Ectodermal cell (in vitro differentiated cells): Measurements from ENCODE around the gene TPTE2.

Experiments used
- H3K27ac ChIP-seq: 2 replicates; pipeline ENCODE4 v1.7.0; 2013; ENCODE audit warnings: mild to moderate bottlenecking, low read depth, low read length; ENCODE audit not compliant: insufficient read depth, poor library complexity, severe bottlenecking
- H3K27me3 ChIP-seq: 2 replicates; pipeline ENCODE4 v1.7.0; 2013; ENCODE audit warnings: mild to moderate bottlenecking, low read length; ENCODE audit not compliant: insufficient read depth, control insufficient read depth, poor library complexity, severe bottlenecking
- H3K36me3 ChIP-seq: one replicate; pipeline ENCODE4 v1.7.0; 2013; ENCODE audit warnings: low read length; ENCODE audit not compliant: control insufficient read depth, insufficient read depth
- H3K4me1 ChIP-seq: one replicate; pipeline ENCODE4 v1.7.0; 2013; ENCODE audit warnings: low read length; ENCODE audit not compliant: control insufficient read depth, insufficient read depth
- H3K4me3 ChIP-seq: 2 replicates; pipeline ENCODE4 v1.7.0; 2013; ENCODE audit warnings: low read depth, low read length, control low read depth; ENCODE audit not compliant: insufficient read depth
- H3K9me3 ChIP-seq: 2 replicates; pipeline ENCODE4 v1.7.0; 2013; ENCODE audit warnings: mild to moderate bottlenecking, low read length, moderate library complexity; ENCODE audit not compliant: control insufficient read depth
- WGBS, 2 experiments: methylation state at CpG; one replicate each; pipeline ENCODE4 v1.1.7; 2013; ENCODE audit warnings: missing lambda C conversion rate in 2 of 2; 5-methylcytosine and 5-hydroxymethylcytosine counted together

The TPTE2 gene

DNA sequence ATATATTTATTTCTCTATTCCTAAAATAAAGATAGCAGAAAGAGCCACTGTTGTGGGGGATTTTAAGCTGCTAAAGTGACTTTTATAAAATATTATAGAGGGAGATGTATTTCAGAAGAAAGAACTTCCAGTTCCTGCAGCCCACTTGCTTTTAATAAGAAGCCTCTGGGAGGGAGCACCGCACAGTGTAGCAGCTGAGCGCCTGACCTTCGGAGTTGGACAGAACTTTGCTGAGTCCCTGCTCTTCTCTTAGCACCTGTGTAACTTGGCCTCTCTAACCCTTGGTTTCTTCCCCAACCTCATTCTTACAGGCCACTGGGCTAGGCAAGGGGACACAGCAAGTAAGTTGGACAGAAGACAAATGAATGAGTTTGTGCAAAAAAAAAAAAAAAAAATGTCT is 34.8 kb upstream of the TPTE2 start:
- H3K27ac ChIP-seq, result no peak overlapping the region
- peaks cover 4% of the 10 kb centered on the region for H3K9me3 ChIP-seq
- 92 to 93% methylated on average over 3 of the region's 3 CpGs for WGBS, 2 experiments
- H3K4me3 ChIP-seq, result no peak overlapping the region
- H3K27me3 ChIP-seq, result no peaks in the 10 kb centered on the region
- no peaks in the 10 kb centered on the region for H3K4me1 ChIP-seq
- H3K36me3 ChIP-seq, result no peaks in the 10 kb centered on the region

DNA sequence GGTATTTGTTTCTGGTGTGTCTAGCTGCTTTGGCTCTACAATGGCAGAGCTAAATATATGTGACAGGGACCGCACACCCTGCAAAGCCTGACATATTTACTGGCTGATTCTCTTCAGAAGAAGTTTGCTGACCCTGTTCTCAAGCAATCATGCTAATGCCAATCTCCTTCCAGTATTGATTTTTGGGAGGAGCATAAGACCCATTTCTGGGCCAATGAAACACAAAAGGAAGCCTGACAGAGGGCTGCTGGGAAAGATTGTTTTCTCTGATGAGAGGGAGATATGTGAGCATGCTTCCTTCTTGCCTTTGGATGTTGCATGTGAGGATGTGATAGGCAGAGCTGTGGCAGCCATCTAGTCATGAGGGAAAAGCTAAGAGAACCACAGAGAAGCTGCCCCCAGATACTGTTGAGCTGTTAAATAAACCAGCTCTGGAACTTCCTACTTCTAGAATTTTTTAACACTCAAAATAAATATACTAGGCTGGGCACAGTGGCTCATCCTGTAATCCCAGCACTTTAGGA is 31.4 kb upstream of the TPTE2 start:
- Histone ChIP-seq H3K36me3 (no peaks in the 10 kb centered on the region), H3K4me3 (no peak overlapping the region), H3K9me3 (peaks cover 6% of the 10 kb centered on the region), H3K27ac (no peak overlapping the region), H3K27me3 (no peaks in the 10 kb centered on the region), H3K4me1 (no peaks in the 10 kb centered on the region)
- WGBS, 2 experiments, result 93% methylated on average over 1 of the region's 1 CpG

DNA sequence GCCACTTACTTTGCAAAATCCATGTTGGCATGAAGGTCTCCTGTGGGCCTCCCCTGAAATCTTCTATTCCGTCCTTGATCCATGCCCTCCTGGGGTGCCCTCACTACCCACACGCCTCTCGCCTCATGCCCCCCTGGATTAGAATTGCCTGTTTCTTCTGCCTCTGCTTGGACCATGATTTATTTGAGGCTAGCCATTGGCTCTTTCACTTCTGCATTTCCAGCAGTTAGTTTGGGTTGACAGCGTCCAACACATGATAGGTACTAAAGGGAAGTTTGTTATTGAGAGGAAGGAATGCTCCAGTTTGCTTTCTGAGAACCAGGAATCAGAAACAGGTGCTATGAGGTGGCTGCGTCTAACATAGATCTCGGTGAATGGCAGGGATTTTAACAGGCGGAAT is 30.5 kb upstream of the TPTE2 start:
- 75 to 77% methylated on average over 7 of the region's 7 CpGs for WGBS, 2 experiments
- Histone ChIP-seq H3K36me3 (no peaks in the 10 kb centered on the region), H3K27ac (no peak overlapping the region)

DNA sequence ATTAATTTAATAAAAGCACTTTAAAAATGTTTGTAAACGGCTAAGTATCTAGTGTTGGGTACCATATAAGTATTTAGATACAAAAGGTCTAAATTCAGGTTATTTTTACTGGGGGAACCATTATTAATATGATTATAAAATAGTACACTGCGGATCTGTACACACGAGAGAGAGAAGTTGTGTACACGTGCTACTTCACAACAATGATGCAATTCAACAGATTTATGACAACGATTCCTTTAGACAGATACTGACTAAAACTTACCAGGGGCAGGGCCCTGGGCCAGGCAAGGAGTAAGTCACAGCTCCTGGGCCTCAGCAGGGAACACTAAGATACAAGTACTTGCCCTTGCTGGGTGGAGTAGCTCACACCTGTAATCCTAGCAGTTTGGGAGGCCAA is 29.1 kb upstream of the TPTE2 start:
- no peaks in the 10 kb centered on the region for H3K36me3 ChIP-seq
- no peak overlapping the region for H3K4me3 ChIP-seq
- peaks cover 4% of the 10 kb centered on the region for H3K9me3 ChIP-seq
- 70 to 76% methylated on average over 4 of the region's 5 CpGs for WGBS, 2 experiments
- H3K27ac ChIP-seq, result no peak overlapping the region
- no peaks in the 10 kb centered on the region for H3K4me1 ChIP-seq
- H3K27me3 ChIP-seq, result no peaks in the 10 kb centered on the region

More for the DNA sequence above, 30.5 kb upstream of the TPTE2 start:
- no peak overlapping the region for H3K4me3 ChIP-seq
- H3K9me3 ChIP-seq, result peaks cover 4% of the 10 kb centered on the region
- H3K27me3 ChIP-seq, result no peaks in the 10 kb centered on the region
- no peaks in the 10 kb centered on the region for H3K4me1 ChIP-seq

DNA sequence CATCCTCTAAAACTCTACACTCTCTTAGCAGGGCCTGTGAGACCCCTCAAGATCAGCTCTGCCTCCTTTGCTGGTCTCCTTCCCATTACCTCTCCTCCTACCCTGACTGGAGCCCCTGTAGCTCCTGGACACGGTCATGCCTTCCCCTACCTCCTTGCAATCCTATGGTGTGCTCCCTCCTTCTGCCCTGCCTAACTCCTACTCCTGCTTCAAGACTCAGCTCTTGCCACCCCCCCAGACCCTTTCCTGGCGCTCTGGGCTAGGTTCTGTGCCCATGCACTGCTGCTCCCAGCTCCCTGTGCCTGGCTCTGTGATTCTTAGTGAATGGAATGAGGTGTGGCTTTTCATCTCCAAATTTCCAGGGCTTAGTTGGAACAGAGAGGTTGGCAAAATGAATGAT is 28.0 kb upstream of the TPTE2 start:
- Histone ChIP-seq H3K27me3 (no peaks in the 10 kb centered on the region), H3K4me3 (no peak overlapping the region), H3K4me1 (no peaks in the 10 kb centered on the region), H3K9me3 (peaks cover 4% of the 10 kb centered on the region), H3K27ac (no peak overlapping the region), H3K36me3 (no peaks in the 10 kb centered on the region)
- WGBS, 2 experiments, result 25 to 42% methylated on average over 2 of the region's 2 CpGs

DNA sequence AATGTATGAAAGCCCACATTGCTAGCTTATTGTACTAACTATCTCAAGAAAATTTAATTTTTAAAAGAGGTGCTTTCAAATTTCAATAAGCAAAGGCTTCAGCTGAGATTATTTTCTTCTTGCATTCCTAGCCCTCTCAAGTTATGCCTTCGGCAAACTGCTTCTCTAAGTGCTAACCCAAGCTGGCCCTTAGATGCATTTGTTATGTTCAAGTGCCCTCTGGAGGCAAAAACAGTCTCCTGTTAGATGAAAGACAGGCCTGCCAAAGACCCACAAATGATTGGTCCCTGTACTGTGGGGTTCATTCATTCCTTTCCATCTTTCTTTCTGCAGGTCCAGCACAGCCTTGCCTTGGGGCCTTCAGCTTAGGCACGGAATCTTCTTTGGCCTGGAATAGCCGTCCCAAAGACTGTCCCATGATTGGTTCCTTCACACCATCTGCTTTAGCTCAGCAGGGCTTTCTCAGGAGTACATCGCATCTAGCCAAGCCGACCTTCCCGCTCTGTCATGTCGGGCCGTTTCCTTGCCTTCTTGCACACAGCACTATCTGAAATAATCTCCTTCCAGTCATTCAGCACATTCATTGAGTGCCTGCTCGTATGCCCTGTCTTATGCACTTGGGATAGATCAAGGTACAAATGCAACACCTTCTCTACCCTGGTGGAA is 26.4 kb upstream of the TPTE2 start:
- Histone ChIP-seq H3K27me3 (no peaks in the 10 kb centered on the region), H3K4me3 (no peak overlapping the region), H3K36me3 (no peaks in the 10 kb centered on the region), H3K9me3 (peaks cover 9% of the 10 kb centered on the region), H3K4me1 (no peaks in the 10 kb centered on the region), H3K27ac (no peak overlapping the region)
- WGBS, 2 experiments, result 82 to 83% methylated on average over 9 of the region's 9 CpGs

DNA sequence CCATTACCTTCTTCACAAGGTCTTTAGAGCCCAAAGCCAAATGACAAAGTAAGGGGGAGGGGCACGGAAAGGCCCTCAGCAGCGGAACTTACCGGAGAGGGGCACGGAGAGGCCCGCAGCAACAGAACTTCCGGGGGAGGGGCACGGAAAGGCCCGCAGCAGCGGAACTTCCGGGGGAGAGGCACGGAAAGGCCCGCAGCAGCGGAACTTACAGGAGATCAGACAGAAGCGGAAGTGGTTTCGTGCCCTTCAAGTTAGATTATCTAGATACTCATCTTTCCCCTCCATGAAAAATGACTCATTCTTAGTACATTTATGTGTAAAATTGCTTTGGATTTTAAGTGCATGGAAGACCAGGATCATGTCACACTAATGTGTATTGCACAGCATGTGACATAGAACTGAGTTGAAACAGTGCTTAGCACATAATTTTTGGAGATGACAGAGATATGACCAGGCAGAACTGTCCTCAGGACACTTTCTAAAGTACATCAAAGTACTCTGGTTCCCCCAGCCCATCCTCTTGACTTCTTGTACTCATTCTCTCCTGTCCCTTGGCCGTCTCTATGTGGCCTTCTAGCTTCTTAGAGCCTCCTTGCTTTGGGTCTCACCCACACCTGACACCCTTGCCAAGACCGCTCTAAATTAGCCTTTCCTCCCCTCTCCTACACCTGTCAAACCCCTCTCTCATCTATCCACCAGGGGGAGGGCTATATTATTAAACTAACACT is 25.7 kb upstream of the TPTE2 start:
- H3K27me3 ChIP-seq, result no peaks in the 10 kb centered on the region
- H3K9me3 ChIP-seq, result peaks cover 7% of the 10 kb centered on the region
- H3K4me3 ChIP-seq, result no peak overlapping the region
- no peaks in the 10 kb centered on the region for H3K36me3 ChIP-seq
- H3K27ac ChIP-seq, result no peak overlapping the region
- WGBS, 2 experiments, result 75 to 76% methylated on average over 17 of the region's 17 CpGs
- no peaks in the 10 kb centered on the region for H3K4me1 ChIP-seq

DNA sequence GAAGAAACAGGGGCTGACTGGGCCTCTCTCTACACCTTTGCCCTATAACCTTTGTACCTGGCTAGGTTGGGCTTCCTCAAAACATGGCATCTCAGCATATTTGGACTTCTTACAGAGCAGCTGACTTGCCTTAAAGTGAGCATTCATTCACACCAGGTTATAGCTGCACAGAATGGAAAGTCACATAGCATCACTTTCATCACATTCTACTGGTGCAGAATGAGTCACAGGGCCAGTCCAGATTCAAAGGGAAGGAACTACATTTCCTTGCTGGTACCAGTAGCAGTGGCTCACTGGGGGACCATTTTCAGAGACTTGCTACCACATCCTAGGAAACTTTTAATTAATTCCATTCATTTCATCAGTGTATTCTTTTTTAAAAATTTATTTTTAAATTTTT is 20.3 kb upstream of the TPTE2 start:
- Histone ChIP-seq H3K36me3 (no peaks in the 10 kb centered on the region), H3K27me3 (no peaks in the 10 kb centered on the region), H3K4me3 (no peak overlapping the region), H3K27ac (no peak overlapping the region), H3K4me1 (no peaks in the 10 kb centered on the region), H3K9me3 (peaks cover 19% of the 10 kb centered on the region)

DNA sequence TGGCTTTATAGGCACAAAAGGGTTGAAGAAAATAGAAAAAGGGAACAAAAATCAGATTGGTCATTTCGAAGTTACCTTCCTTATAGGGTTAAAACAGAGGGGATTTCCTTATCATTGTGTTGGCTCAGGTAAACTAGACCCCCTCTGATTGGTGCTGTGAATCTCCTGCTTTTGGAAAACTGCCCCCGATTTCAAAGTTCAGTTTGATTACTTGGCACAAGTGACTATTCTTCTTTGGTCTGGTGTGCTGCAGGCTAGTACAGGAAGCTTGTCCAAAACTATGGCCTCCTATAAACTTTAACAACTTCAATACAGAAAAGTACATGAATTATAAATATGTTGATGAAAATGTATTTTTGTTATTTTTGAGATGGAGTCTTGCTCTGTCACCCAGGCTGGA is 13.9 kb upstream of the TPTE2 start:
- Histone ChIP-seq H3K27me3 (no peaks in the 10 kb centered on the region), H3K4me3 (no peak overlapping the region), H3K36me3 (no peaks in the 10 kb centered on the region), H3K27ac (no peak overlapping the region), H3K4me1 (no peaks in the 10 kb centered on the region), H3K9me3 (peaks cover 8% of the 10 kb centered on the region)
- 48 to 54% methylated on average over 2 of the region's 2 CpGs for WGBS, 2 experiments

DNA sequence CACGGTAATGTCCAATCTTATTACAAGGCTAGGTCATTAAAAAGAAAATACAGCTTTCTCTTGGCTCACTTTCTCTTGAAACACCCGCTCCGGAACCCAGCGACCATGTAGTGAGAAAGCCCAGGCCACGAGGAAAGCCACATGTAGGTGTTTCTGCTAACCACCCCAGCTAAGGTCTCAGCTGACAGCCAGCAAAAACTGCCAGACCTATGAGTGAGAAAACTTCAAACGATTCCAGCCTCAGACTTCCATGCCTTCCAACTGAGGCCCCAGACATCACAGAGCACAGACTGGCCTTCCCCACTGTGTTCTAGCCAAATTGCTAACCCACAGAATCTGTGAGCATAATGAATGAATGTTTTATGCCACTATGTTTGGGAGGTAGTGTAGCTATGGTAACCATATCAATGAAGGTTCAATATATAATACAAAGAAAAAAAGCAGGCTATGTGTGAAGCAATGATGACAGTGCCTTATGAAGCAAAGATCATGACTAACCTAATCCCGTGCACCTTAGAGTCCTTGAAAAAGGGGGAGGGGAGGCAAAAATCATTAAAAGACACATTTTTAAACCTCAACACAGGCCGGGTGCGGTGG is 11.9 kb upstream of the TPTE2 start:
- Histone ChIP-seq H3K4me1 (no peaks in the 10 kb centered on the region), H3K9me3 (no peaks in the 10 kb centered on the region), H3K36me3 (no peaks in the 10 kb centered on the region), H3K27ac (no peak overlapping the region), H3K4me3 (no peak overlapping the region), H3K27me3 (no peaks in the 10 kb centered on the region)
- WGBS, 2 experiments, result 79 to 82% methylated on average over 9 of the region's 9 CpGs
